ENCODE data around the gene MSTN.

Gene MSTN

GRCh38 chr2:190080527-190081049 is 18.1 kb upstream of the MSTN start:
- no peak overlapping the region for H3K4me3 ChIP-seq (IDR thresholded peaks at IDR 0.05; ENCODE audit: insufficient read depth, low read depth, low read length)
- H4K20me1 ChIP-seq (ENCODE audit: insufficient read depth): no peaks in the 10 kb centered on the region
- no peak overlapping the region for H3K27ac ChIP-seq
- no peaks in the 10 kb centered on the region for H3K79me2 ChIP-seq (ENCODE audit: insufficient read depth, low read depth)
- H3K4me1 ChIP-seq (ENCODE audit: low read depth, poor library complexity, severe bottlenecking): no peaks in the 10 kb centered on the region
- no peak overlapping the region for H3K9ac ChIP-seq
- no peak overlapping the region for H2AFZ ChIP-seq (ENCODE audit: low read depth)
- TF ChIP-seq, protein P1, sequence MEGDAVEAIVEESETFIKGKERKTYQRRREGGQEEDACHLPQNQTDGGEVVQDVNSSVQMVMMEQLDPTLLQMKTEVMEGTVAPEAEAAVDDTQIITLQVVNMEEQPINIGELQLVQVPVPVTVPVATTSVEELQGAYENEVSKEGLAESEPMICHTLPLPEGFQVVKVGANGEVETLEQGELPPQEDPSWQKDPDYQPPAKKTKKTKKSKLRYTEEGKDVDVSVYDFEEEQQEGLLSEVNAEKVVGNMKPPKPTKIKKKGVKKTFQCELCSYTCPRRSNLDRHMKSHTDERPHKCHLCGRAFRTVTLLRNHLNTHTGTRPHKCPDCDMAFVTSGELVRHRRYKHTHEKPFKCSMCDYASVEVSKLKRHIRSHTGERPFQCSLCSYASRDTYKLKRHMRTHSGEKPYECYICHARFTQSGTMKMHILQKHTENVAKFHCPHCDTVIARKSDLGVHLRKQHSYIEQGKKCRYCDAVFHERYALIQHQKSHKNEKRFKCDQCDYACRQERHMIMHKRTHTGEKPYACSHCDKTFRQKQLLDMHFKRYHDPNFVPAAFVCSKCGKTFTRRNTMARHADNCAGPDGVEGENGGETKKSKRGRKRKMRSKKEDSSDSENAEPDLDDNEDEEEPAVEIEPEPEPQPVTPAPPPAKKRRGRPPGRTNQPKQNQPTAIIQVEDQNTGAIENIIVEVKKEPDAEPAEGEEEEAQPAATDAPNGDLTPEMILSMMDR (conservative IDR thresholded peaks at IDR 0.05; ENCODE audit: low read depth, low read length): no peak
- H3K4me2 ChIP-seq: no peak overlapping the region
- H3K27me3 ChIP-seq (ENCODE audit: insufficient read depth, low read depth): no peaks in the 10 kb centered on the region
- H3K36me3 ChIP-seq (ENCODE audit: insufficient read depth): no peaks in the 10 kb centered on the region

DNA sequence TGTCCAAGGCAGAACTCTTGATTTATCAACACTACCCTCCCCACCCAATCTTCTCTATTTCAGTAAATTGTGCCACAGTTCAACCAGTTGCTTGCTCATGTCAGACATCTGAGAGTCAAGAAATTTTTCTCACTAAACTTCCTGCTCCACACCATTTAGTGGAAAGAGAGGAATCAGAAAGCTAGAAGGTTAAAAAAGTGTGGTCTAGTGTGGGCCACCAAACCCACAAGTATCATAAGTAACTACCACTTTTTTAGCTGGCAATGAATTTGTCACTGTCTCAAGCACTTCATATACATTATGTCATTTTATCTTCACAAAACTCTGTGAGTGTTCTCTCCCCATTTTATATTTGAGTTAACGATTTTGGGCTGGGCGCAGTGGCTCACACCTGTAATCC is 16.6 kb upstream of the MSTN start:
- Histone ChIP-seq H3K27me3 (ENCODE audit: insufficient read depth, low read depth) (no peaks in the 10 kb centered on the region), H3K79me2 (ENCODE audit: insufficient read depth, low read depth) (no peaks in the 10 kb centered on the region), H3K4me2 (no peak overlapping the region), H3K36me3 (ENCODE audit: insufficient read depth) (no peaks in the 10 kb centered on the region), H3K4me3 (IDR thresholded peaks at IDR 0.05; ENCODE audit: insufficient read depth, low read depth, low read length) (no peak overlapping the region), H3K9ac (no peak overlapping the region), H2AFZ (ENCODE audit: low read depth) (no peak overlapping the region), H3K27ac (no peak overlapping the region), H4K20me1 (ENCODE audit: insufficient read depth) (no peaks in the 10 kb centered on the region), H3K4me1 (ENCODE audit: low read depth, poor library complexity, severe bottlenecking) (no peaks in the 10 kb centered on the region)
- TF ChIP-seq, protein P1 (conservative IDR thresholded peaks at IDR 0.05; ENCODE audit: low read depth, low read length): no peak

DNA sequence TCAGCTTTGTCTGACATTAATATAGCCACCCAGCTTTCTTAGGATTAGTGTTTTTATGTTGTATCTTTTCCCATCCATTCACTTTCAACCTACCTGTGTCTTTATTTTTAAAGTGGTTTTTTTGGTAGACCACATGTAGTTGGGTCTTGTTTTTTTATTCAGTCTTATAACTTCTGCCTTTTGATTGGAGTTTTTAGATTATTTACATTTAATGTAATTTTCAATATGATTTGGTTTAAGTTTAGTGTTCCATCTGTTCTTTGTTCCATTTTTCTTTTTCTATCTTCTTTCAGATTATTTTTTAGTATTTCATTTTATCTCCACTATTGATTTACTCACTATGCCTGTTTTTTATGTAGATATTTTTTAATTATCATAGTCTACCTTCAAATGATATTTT is 13.1 kb upstream of the MSTN start:
- TF ChIP-seq, protein P1 (conservative IDR thresholded peaks at IDR 0.05; ENCODE audit: low read depth, low read length): no peak
- Histone ChIP-seq H3K27me3 (ENCODE audit: insufficient read depth, low read depth) (no peaks in the 10 kb centered on the region), H4K20me1 (ENCODE audit: insufficient read depth) (no peaks in the 10 kb centered on the region), H2AFZ (ENCODE audit: low read depth) (no peak overlapping the region), H3K9ac (no peak overlapping the region), H3K4me3 (IDR thresholded peaks at IDR 0.05; ENCODE audit: insufficient read depth, low read depth, low read length) (no peak overlapping the region), H3K4me2 (no peak overlapping the region), H3K27ac (no peak overlapping the region), H3K4me1 (ENCODE audit: low read depth, poor library complexity, severe bottlenecking) (no peaks in the 10 kb centered on the region), H3K36me3 (ENCODE audit: insufficient read depth) (no peaks in the 10 kb centered on the region), H3K79me2 (ENCODE audit: insufficient read depth, low read depth) (no peaks in the 10 kb centered on the region)

DNA sequence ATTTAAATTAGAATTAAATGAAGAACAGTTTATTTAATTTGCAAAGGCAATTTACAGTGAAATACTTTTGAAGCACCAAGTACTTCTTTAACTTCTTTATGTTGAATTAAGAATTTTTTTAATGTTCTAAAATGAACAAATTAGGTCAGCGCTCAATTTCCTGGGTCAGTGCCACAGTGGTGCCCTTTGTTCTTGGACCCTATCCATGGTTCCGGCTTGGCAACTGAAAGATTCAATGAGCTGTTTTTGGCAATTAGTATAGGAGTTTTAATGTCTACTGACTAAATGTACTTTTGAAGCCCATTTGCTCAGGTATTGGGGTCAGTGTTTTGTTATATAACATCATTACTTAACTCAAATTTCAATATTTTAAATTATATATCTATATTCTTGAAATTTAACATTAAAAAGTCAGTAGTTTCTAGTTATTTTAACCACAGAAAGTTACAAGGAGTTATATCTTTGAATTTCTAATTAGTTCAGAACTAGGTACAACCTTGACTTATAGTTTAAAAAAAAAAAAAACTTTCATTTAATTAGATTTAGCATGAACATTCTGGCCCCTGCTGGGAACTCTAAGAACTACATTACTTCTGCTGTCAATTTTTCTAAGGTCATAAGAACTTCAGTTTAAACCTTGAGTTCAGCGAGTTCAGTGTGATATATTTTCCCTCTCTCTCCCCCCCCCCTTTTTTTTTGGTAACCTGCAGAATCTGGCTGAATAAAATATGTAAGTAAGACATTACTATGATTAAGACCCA is 7.6 kb upstream of the MSTN start:
- no peak overlapping the region for H3K27ac ChIP-seq
- TF ChIP-seq, protein P1 (conservative IDR thresholded peaks at IDR 0.05; ENCODE audit: low read depth, low read length): peak; percentile 68
- H4K20me1 ChIP-seq (ENCODE audit: insufficient read depth): no peaks in the 10 kb centered on the region
- H3K4me3 ChIP-seq (IDR thresholded peaks at IDR 0.05; ENCODE audit: insufficient read depth, low read depth, low read length): no peak overlapping the region
- no peaks in the 10 kb centered on the region for H3K27me3 ChIP-seq (ENCODE audit: insufficient read depth, low read depth)
- no peaks in the 10 kb centered on the region for H3K4me1 ChIP-seq (ENCODE audit: low read depth, poor library complexity, severe bottlenecking)
- no peak overlapping the region for H2AFZ ChIP-seq (ENCODE audit: low read depth)
- H3K79me2 ChIP-seq (ENCODE audit: insufficient read depth, low read depth): no peaks in the 10 kb centered on the region
- no peak overlapping the region for H3K4me2 ChIP-seq
- no peak overlapping the region for H3K9ac ChIP-seq
- no peaks in the 10 kb centered on the region for H3K36me3 ChIP-seq (ENCODE audit: insufficient read depth)

Measured in KMS-11 (cell line).